Measurements from ENCODE around the gene IZUMO4. TPM values are rescaled to one million over a fixed set of nuclear protein-coding genes. Genes with fewer than 3 reads are reported as not detected.

Gene IZUMO4
- total RNA-seq, 1 donor from 2014 or later, result 5.8 TPM

GRCh38 chr19:2070436-2070827 is 26.3 kb upstream of the IZUMO4 start:
- Mint-ChIP-seq H3K9me3 (ENCODE audit: unreplicated experiment) (no peaks in the 10 kb centered on the region), H3K36me3 (ENCODE audit: low read depth, unreplicated experiment) (peaks cover 18% of the 10 kb centered on the region), H3K4me1 (ENCODE audit: low read depth, unreplicated experiment) (no peaks in the 10 kb centered on the region), H3K4me3 (ENCODE audit: unreplicated experiment) (no peak overlapping the region), H3K27me3 (ENCODE audit: low read depth, unreplicated experiment) (no peaks in the 10 kb centered on the region), H3K27ac (ENCODE audit: unreplicated experiment) (no peak overlapping the region)
- no peak for DNase-seq (ENCODE audit: low read depth)
- H3K4me3 ChIP-seq (ENCODE audit: insufficient read depth, low read depth, low read length), result no peak overlapping the region
- no peaks in the 10 kb centered on the region for H3K79me2 ChIP-seq (ENCODE audit: insufficient read depth, low read length)
- H3K27ac ChIP-seq (ENCODE audit: low read depth, low read length), result no peak overlapping the region
- H3K27me3 ChIP-seq (ENCODE audit: insufficient read depth, low read length), result no peaks in the 10 kb centered on the region
- no peak for TF ChIP-seq EZH2 (IDR thresholded peaks at IDR 0.05; ENCODE audit: insufficient read depth, low read length)
- TF ChIP-seq, protein P1, sequence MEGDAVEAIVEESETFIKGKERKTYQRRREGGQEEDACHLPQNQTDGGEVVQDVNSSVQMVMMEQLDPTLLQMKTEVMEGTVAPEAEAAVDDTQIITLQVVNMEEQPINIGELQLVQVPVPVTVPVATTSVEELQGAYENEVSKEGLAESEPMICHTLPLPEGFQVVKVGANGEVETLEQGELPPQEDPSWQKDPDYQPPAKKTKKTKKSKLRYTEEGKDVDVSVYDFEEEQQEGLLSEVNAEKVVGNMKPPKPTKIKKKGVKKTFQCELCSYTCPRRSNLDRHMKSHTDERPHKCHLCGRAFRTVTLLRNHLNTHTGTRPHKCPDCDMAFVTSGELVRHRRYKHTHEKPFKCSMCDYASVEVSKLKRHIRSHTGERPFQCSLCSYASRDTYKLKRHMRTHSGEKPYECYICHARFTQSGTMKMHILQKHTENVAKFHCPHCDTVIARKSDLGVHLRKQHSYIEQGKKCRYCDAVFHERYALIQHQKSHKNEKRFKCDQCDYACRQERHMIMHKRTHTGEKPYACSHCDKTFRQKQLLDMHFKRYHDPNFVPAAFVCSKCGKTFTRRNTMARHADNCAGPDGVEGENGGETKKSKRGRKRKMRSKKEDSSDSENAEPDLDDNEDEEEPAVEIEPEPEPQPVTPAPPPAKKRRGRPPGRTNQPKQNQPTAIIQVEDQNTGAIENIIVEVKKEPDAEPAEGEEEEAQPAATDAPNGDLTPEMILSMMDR (IDR thresholded peaks at IDR 0.05; ENCODE audit: insufficient read depth, low read depth, low read length), result no peak
- H3K9me3 ChIP-seq (ENCODE audit: insufficient read depth, low read depth, low read length), result no peaks in the 10 kb centered on the region
- H3K4me1 ChIP-seq (ENCODE audit: insufficient read depth, low read length), result no peaks in the 10 kb centered on the region
- no peak overlapping the region for H3K4me2 ChIP-seq (ENCODE audit: low read length)
- H4K20me1 ChIP-seq (ENCODE audit: insufficient read depth, low read length), result no peaks in the 10 kb centered on the region
- no peak for FAIRE-seq
- no peak overlapping the region for H3K9ac ChIP-seq (ENCODE audit: low read length)
- no peak overlapping the region for H2AFZ ChIP-seq (ENCODE audit: low read depth, low read length)
- H3K36me3 ChIP-seq (ENCODE audit: insufficient read depth, low read length), result peaks cover 7% of the 10 kb centered on the region

DNA sequence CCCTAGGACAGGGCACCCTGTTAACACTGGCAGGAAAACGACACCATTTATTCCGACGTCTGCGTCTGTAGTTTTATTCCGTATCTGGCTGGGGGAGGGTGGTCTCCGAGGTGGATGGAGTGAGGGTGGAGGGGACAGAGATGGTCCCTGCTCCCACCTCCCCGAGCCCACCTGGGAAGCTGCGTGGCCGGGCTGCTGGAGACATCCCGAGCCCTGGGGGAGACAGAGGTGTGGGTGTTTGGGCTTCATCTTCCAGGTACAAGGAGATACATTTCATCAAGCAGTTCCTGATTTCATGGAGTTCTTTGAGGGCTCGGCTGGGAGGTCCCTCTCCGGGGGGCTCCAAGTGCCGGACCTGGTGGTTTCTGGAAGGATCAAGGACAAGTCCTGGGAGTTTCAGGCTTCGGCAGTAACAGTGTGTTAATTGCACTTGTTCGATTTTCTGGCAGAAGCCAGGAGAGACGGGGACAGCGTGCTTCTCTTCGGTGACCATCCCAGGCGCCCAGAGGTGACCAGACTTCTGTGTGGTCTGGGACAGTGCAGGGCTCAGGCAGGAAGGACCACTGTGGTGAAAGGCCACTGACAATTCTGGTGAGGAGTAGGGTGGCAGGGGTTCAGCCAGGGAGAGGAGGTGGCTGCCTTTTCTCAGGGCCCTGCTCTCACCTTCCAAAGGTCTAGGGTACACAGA is 25.6 kb upstream of the IZUMO4 start:
- TF ChIP-seq, protein P1 (IDR thresholded peaks at IDR 0.05; ENCODE audit: insufficient read depth, low read depth, low read length), result no peak
- TF ChIP-seq EZH2 (IDR thresholded peaks at IDR 0.05; ENCODE audit: insufficient read depth, low read length), result no peak
- H3K27ac ChIP-seq (ENCODE audit: low read depth, low read length), result no peak overlapping the region
- no peaks in the 10 kb centered on the region for H3K27me3 ChIP-seq (ENCODE audit: insufficient read depth, low read length)
- peaks cover 2% of the 10 kb centered on the region for H3K79me2 ChIP-seq (ENCODE audit: insufficient read depth, low read length)
- no peaks in the 10 kb centered on the region for H3K4me1 ChIP-seq (ENCODE audit: insufficient read depth, low read length)
- DNase-seq (ENCODE audit: low read depth) (no peak), FAIRE-seq (no peak)
- Mint-ChIP-seq H3K9me3 (ENCODE audit: unreplicated experiment) (no peaks in the 10 kb centered on the region), H3K36me3 (ENCODE audit: low read depth, unreplicated experiment) (peaks cover 20% of the 10 kb centered on the region), H3K27ac (ENCODE audit: unreplicated experiment) (peak overlapping the region; percentile 77), H3K4me3 (ENCODE audit: unreplicated experiment) (peak overlapping the region; percentile 27), H3K4me1 (ENCODE audit: low read depth, unreplicated experiment) (no peaks in the 10 kb centered on the region), H3K27me3 (ENCODE audit: low read depth, unreplicated experiment) (no peaks in the 10 kb centered on the region)
- H3K36me3 ChIP-seq (ENCODE audit: insufficient read depth, low read length), result peaks cover 9% of the 10 kb centered on the region
- H3K9me3 ChIP-seq (ENCODE audit: insufficient read depth, low read depth, low read length), result no peaks in the 10 kb centered on the region
- no peak overlapping the region for H3K4me2 ChIP-seq (ENCODE audit: low read length)
- H3K4me3 ChIP-seq (ENCODE audit: insufficient read depth, low read depth, low read length), result no peak overlapping the region
- H2AFZ ChIP-seq (ENCODE audit: low read depth, low read length), result no peak overlapping the region
- H4K20me1 ChIP-seq (ENCODE audit: insufficient read depth, low read length), result no peaks in the 10 kb centered on the region
- H3K9ac ChIP-seq (ENCODE audit: low read length), result no peak overlapping the region

Data from astrocyte (in vitro differentiated cells and primary cell).